ENCODE data around the gene FHIT. TPM values are rescaled to one million over a fixed set of nuclear protein-coding genes. Genes with fewer than 3 reads are reported as not detected.
"Not testable (repeated sequence)": the region's sequence is repeated elsewhere in the genome, so short reads cannot be mapped to it uniquely, and the experiment has no call there.

FHIT gene
- polyA plus RNA-seq, 12 donors = 3.8 to 10.9 (median 5.4) TPM; not detected in 2

DNA sequence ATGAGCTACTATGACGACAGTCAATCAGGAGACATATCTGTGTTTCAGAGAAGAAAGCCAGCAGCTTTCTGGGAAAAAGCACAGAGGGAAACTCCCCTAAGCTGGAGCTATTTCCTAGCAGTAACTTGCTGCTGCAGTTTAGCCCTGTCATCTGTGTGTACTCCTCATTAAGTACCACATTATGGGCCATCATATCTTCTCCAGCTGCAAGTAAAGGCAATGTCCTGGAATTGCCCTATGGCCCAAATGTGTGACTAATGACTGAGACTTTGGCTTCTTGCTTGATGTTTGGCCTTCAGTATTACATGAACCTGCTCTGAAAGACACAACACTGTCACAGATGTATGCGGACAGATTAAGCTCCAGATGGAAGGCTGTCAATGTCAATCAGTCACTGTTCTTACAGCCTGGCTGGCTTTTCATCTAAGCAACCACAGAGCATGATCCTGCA is 190.8 kb downstream of the FHIT start:
- no peak for DNase-seq

DNA sequence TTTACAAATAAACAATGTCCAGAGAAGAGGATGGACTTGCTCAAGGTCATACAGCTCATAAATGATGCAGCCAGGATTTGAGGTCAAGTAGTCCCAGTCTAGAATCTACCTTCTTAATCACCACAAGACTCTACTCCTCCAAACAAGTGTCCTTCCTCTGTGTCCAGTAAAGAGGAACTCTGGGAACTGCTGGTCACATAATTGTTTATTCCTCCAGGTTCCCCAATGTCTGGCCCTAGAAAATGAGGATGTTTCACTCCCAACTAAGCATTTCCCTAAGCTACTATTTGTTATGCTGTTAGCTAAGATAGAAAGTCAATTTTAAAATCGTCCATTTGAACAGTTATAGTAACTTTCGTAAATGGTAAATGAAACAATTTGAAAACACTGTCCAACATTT is 192.4 kb downstream of the FHIT start:
- peak; percentile 1 for DNase-seq

DNA sequence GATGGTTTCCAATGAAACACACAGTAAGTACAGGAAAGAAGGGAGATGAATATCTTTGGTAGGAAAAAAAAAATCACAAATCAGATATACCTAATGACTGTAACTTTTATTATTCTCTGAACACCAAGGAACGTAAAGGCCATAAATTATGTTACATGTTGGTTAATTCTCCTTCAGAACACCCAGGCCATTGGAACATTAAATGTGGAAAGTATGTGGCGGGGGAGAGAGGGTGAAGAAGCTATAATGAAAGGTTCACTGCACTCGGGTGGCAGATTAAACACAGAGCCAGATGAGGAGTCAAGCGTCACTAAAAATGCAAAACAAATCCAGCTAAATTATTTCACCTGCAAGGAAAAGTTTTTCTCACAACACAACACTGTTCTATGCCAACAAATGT is 193.8 kb downstream of the FHIT start:
- no peak for DNase-seq

DNA sequence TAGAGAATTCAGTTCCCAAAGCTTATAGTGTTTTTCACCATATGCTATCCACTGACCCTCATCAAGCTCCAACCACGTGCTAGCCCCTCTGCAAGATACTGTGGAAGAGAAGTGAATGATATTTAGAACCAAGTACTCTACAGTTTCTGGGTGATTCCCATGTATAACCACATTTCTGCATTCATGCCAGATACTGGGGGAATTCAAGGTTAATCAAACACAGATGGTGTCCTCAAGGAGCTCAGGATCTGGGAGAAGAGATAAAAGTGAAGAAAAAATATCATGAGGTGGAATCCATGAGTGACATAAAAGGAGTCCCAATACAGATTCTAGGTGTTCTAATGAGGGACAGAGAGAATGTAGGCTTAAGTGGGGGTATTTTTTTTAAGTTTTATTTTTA is 195.8 kb downstream of the FHIT start:
- DNase-seq = no peak

DNA sequence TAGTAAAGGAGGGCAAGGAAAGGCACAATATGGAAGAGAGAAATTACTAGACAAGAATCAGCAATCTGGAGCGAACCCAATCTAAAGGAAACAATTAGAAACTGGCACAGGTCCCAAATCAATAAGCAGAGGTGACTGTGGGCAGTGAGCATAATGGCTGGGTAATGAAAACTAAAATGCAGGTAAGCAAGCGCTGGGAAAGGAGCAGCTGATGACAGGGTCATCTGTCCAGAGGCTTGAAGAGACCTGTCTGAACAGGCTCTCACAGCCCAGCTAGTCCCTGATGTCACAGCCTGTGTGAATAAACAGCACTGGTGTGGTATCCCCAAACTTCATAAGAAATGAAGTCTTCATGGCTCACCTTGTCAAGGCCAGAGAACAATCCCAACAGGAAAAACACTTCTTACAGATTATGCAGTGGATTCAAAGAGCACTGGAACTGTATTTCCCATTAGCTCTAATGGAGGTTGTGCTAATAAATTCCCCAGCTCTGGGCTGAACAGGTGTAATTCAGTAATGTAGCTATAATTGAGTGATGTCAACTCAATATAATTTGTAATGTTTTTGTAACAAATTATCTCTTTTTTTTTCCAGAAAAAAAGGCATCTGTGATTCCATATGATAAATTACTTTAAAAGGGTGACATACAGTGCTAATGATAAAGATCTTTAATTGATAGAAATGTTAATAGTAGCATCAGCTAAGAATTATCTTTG is 197.3 kb downstream of the FHIT start:
- DNase-seq = no peak

DNA sequence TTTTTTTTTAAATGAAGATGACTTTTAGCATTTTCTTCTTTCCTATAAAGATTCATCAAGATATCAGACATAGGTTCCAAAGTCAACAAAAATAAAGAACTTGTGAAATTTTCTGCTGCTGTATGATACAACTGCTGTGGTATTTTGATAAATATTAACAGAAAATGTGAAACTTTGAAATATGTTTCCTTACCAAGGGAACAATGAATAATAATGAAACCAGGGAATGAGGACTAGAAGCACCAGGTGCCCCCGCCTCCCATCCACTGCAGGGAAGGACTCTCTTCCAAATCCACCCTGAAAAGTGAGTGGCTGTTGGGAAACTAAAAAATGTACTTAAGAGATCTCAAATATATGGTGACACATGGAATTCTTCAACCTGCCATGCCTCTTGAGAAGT is 198.4 kb downstream of the FHIT start:
- DNase-seq = no peak

DNA sequence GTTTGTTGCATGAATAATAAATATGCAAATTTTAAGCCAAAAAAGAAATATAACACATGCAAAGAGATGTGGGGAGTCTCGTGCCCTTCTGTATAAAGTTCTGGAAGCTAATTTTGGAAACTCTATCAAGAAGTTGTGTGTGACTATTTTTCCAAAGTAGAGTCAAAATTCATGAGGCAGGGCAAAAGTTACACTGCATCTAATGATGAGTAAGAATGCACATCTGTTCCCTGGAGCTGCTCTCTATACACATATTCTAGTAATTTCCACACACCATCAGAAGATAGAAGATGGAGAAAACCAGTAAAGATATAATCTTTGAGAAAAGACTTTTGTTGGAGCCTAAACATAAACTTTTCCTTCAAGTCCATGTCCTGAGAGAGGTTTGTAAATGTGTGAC is 199.6 kb downstream of the FHIT start:
- DNase-seq = no peak

DNA sequence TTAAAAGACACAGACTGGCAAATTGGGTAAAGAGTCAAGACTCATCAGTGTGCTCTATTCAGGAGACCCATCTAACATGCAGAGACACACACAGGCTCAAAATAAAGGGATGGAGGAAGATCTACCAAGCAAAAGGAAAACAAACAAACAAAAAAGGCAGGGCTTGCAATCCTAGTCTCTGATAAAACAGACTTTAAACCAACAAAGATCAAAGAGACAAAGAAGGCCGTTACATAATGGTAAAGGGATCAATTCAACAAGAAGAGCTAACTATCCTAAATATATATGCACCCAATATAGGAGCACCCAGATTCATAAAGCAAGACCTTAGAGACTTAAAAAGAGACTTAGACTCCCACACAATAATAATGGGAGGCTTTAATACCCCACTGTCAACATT is 206.1 kb downstream of the FHIT start:
- DNase-seq = not testable (repeated sequence)

DNA sequence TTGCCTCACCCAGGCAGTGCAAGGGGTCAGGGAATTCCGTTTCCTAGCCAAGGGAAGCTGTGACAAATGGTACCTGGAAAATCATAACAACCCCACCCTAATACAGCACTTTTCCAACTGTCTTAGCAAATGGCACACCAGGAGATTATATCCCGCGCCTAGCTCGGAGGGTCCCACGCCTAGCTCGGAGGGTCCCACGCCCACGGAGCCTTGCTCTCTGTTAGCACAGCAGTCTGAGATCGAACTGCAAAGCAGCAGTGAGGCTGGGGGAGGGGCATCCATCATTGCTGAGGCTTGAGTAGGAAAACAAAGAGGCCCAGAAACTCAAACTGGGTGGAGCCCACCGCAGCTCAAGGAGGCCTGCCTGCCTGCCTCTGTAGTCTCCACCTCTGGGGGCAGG is 208.1 kb downstream of the FHIT start:
- DNase-seq = no peak

DNA sequence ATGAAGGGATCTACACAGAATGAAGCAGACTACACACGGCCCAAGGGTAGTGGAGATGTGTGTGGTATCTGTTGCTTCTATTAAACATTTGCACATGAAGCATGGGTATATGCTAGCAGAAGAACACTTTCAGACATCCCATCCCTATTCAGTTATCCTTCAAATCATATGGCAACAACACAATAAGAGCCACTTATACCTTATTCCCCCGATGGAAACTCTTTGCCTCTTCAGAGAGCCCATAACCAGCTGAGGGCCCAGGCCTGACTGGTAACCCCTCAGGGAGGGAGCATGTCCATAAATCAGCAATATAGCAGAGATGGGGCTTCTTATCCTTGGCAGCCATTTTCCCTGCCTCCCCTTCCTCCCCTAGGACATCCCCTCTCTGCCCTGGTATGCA is 210.6 kb downstream of the FHIT start:
- no peak for DNase-seq

DNA sequence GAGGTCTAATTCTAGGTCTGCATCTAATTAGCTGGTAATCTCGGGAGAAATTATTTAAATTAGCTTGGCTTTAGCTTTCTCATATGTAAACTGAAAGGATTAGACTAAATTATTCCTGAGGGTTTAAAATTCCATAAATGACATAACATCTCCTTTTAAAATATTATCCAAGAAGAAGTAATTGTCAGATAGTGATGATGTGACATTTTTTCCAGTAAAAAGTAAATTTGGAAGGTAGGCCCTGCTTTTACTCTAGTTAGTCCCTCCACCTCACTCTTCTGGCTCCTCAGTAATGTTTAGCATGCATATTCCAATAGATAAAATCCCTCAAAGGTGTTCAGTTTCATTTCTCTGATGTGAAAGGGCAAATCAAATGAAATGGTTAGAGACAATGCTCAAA is 215.7 kb downstream of the FHIT start:
- no peak for DNase-seq

DNA sequence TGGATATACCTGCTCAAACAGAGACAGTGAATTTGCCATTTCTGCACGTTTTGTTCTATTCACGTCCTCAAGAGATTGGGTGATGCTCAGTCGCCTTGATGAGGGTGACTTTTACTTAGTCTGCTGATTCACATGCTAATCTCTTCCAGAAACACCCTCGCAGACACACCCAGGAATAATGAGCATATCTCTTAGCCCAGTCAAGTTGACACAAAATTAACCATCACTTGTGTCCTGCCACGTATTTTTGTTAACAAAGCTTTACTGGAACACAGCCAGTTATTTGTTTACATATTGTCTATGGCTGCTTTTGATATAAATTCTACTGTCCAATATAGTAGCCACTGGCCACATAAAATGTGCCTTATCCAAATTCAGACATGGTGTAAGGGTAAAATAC is 218.3 kb downstream of the FHIT start:
- no peak for DNase-seq

DNA sequence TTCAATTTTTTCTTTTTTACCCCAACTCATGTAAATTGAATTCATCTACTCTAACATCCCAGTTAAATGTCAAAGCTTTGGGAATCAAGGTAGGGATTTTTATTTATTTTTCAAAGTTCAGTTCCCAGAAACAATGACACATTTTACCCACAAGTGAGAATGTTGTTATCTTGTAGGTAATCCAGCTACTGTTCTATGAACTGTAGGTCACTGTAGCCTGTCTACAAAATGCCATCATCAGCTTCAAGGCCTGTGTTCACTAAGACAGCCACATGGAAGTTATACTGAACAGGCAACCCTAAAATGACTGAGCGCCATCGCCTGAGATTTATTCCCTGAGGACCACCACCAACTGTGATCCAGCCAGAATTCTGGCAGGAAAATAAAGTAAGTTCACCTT is 219.7 kb downstream of the FHIT start:
- DNase-seq = no peak

DNA sequence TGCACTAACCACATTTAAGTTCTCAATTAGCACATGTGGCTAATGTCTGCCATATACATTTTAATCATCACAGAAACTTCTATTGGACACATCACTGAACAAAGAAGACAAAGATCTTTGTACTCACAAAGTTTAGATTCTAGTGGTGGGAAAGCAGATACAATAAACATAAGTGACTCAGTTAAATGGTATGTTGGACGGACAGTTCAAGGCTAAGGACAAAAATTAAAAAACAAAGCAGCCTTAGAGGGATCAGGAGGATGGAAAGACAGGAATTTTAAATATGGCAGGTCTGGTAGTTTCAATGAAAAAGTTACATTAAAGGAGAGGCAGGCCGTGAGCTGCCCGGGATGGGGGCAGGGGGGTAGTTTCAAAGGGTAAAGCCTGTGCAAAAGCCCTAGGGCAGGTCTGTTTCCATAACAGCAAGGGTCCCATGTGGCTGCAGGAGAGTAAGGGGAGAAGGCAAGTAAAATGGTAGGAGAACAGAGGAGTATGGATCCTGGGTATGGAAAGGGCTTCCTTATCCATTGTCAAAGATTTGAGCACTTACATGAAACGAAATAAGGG is 220.7 kb downstream of the FHIT start:
- DNase-seq = no peak

DNA sequence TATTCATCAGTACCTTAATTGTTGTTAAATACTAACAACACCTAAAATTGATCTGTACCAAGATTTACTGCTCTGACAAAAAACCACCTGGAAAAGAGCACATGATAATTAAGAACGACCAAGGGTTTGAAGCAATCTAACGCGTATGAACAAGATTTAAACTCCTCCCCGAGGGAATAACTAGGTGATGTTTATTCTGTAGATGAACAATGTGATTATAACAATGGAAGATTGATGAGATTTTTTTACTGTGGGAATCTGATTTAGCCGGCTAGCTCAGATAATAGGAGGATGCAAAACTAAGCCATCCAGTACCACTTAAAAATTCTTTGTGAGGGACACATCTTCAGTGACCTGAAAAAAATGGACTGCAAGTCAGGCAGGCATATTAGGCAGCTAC is 222.1 kb downstream of the FHIT start:
- DNase-seq = no peak

DNA sequence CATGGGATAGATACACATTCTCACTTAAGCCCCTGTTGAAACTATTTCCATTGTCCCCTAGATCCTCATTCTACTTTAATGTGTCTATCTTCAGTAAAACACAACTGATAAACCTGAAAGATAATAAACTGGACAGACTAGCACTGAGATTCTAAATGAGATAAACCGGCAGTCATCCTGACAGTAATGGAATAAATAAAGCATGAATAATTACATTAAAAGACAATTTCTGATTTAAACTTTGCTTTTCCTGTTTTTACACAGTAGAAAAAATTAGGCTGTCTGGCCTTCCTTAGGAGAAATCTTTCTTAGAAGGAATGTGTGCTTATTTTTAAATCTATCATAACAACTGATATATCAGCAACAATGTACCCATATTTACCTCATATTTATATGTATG is 232.4 kb downstream of the FHIT start:
- DNase-seq = no peak

DNA sequence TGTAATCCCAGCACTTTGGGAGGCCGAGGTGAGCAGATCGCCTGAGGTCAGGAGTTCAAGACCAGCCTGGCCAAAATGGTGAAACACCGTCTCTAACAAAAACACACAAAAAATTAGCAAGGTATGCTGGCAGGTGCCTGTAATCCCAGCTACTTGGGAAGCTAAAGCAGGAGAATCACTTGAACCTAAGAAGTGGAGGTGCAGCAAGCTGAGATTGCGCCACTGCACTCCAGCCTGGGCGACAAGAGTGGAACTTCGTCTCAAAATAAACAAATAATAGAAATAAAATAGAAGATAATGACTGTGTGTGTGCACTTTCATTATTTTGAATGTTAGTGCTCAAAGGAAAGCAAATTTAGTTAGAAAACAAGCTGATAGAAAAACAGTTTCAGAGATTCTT is 234.2 kb downstream of the FHIT start:
- DNase-seq = not testable (repeated sequence)

DNA sequence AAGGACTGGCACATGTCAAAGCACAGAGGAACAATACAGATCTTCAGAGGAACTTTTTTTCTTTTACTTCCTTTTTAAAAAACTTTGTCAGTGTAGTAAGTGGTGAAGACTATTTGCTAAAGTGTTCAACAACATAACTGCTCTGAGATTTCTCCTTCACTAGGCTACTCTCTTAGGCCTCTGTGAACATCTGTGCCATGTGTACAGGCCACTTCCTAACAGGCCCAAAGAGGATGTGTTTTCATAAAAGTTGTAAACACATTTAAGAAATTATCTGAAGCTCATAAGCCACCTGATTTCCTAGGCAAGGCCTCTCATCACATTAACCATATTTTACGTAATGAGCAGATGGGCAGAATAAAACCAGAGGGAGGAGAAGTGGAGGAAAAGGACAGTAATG is 235.4 kb downstream of the FHIT start:
- DNase-seq = no peak

DNA sequence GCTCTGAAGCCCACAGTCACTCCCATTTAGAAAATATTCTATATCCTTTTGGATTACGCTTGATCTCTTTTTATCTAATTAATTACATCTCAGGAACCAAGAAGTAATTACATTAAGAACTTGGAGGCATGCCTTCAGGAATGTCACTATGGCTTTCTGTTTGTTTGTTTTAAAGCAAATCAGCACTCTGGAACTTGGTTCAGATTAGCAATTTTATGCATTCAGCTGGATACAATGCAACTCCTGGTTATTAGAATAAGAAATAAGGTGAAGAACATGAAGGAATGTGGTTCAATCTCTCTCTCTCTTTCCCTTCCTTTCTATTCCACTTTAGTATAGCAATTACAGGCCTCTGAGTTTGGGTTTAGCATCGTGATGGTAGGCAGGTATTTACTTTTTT is 235.8 kb downstream of the FHIT start:
- no peak for DNase-seq

DNA sequence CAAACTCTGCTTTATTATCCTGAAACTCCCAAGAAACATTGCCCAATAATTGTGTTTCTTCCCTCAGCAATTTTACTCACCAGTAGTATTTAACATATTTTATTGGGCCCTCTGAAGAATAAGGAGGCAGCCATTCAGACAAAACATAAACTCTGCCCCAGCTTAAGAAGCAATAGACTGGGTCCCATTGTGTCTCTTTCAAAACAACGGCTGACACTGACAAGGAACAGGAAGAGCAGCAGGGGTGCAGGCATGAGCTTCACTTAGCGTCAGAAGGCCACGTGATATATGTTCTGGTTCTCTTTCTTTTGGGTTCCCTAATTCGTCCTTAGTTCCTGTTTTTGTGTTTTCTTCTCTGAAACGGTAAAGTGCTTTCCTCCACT is 242.3 kb downstream of the FHIT start:
- DNase-seq = no peak

DNA sequence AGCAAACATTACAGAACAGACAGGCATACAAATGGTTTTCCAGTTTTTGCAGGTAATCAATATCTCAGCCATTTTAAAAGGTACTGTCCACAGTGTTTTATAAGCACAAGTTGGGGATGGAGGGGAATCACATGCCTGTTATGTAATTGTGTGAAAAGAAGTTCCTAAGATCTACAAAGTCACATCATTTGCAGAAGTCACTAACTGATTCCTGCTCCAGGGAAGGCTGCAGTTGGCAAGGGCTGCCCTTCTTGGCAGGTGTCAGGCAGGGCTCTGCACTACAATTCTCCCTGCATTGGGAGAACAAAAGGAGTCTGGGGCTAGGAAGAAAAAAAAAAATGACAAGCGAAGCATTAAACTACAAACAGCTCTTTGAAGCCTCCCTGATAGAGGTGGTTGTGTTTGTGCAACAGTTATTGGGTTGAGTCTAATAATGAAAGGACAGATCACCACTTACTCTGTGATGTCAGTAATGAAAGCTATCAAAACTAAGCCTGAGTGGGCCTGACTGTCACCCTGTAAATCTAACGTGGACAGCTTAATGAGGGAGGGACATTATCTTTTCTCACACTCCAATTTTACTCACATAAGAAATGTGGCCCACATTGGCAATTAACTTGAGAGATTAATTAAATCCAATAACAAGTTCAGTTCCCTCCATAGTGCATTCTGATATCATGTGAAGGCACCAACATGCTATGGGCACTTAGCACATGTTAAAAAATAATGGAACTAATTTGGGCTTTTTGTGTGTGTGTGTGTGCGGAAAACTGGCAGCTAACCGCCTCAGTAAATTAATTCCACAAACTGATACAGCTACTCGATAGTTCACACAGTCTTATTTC is 242.9 kb downstream of the FHIT start:
- DNase-seq = no peak

DNA sequence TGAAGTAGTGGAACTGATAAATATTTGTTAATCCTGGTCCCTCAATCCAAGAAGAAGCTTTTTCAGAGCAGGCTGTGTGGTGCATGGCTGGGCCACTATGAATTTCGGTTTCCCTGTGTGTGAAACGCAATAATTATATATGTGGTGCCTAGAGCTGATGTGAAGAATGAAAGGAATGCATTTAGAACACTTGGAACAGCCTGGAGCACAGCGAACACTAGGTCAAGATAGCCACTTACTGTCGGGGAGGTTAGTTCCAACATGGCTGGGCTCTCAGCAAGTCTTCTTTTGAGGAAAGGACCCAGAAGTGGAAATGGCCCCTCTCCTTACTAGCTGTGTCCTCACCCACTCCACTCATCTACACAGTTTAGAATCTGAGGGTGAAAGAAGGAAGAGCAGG is 245.7 kb downstream of the FHIT start:
- DNase-seq = no peak

DNA sequence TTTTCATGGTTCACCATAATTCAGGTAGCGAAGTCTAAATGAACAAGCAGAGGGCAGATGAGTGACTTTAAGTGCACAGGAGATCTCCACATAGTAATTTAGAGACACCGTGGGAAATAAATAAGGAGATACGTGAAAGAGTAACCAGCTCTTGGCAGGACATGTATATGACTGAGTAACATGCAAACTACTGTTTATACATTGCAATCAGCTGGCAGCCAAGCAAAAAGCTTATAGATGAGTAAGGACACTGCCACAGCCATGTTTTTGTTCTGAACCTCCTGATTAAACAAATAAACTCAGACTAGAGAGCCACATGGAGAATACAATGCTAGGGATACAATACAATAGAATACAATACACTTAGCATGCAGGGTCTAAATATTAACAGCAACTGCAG is 252.4 kb downstream of the FHIT start:
- DNase-seq = no peak

Measured in muscle of arm (tissue), 12 donors.